Measurements from ENCODE around the gene NAA35. TPM values are rescaled to one million over a fixed set of nuclear protein-coding genes. Genes with fewer than 3 reads are reported as not detected.
"Not testable (repeated sequence)": the region's sequence is repeated elsewhere in the genome, so short reads cannot be mapped to it uniquely, and the experiment has no call there.

Gene NAA35
- total RNA-seq, 2 experiments from 2014 or later: 14.2 to 14.6 TPM

DNA sequence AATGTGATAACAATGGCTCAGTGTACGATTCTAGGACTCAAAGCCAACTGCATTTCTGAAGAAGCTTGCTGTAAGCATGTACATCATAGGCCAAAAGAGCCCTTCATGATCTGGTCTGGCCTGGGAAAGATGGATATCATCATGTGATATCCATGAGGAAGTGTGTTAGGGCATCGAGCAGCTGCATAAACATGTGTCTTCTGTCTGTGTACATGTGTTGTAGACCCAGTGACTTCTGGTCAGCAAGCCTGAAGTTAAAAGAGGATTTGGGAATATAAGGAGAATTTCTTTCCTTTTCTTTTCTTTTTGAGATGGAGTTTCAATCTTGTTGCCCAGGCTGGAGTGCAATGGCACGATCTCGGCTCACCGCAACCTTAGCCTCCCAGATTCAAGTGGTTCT, 15.5 kb upstream of the NAA35 start:
- no peak overlapping the region for H3K4me3 Mint-ChIP-seq

DNA sequence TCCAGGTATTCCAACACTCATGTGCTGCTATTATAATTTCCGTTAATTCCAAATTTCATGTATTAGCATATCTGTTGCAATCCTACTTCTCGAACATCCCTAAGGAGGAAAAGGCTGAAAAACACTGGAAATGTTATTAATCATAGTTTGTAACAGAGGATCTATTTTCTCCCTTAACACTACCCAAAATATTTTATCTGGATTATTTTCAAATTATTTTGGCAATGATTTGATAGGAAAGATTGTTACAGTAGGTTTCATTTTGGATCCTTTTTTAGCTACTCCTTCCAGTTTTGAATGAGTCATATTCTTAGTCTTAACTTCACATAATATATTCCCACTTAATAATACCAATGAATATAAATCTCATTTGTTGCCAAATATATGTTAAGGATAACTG, 13.9 kb upstream of the NAA35 start:
- Mint-ChIP-seq H3K9me3 (no peaks in the 10 kb centered on the region), H3K4me1 (ENCODE audit: low read depth) (peaks cover 2% of the 10 kb centered on the region), H3K27ac (no peak overlapping the region), H3K27me3 (ENCODE audit: low read depth) (peaks cover 4% of the 10 kb centered on the region), H3K4me3 (no peak overlapping the region), H3K36me3 (ENCODE audit: low read depth) (no peaks in the 10 kb centered on the region)
- no peak for DNase-seq
- CTCF ChIA-PET: no interaction called here
- intact Hi-C loops (cut with micrococcal nuclease): no loop called here

More for the DNA sequence above, 15.5 kb upstream of the NAA35 start:
- CTCF ChIA-PET: interaction anchor here (0.6 kb wide), 1 partner anchor 115 kb away, joined by 4 read pairs; no protein-coding TSS in a partner anchor
- intact Hi-C loops (cut with micrococcal nuclease): no loop called here
- Mint-ChIP-seq H3K27me3 (ENCODE audit: low read depth) (peaks cover 4% of the 10 kb centered on the region), H3K27ac (no peak overlapping the region), H3K9me3 (no peaks in the 10 kb centered on the region), H3K4me1 (ENCODE audit: low read depth) (peaks cover 2% of the 10 kb centered on the region), H3K36me3 (ENCODE audit: low read depth) (no peaks in the 10 kb centered on the region)
- DNase-seq: no peak

GRCh38 chr9:85931495-85931894, 9.5 kb upstream of the NAA35 start:
- CTCF ChIA-PET: no interaction called here
- H3K9me3 Mint-ChIP-seq: no peaks in the 10 kb centered on the region

GRCh38 chr9:85935950-85936349, 5.0 kb upstream of the NAA35 start:
- intact Hi-C loops (cut with micrococcal nuclease); H3K4me3 Mint-ChIP-seq; H3K36me3 Mint-ChIP-seq (ENCODE audit: low read depth); DNase-seq; H3K27ac Mint-ChIP-seq; H3K27me3 Mint-ChIP-seq (ENCODE audit: low read depth); H3K4me1 Mint-ChIP-seq (ENCODE audit: low read depth); H3K9me3 Mint-ChIP-seq; CTCF ChIA-PET: not testable (repeated sequence)

More at GRCh38 chr9:85931495-85931894, 9.5 kb upstream of the NAA35 start:
- H3K27me3 Mint-ChIP-seq (ENCODE audit: low read depth): peaks cover 4% of the 10 kb centered on the region
- no peaks in the 10 kb centered on the region for H3K36me3 Mint-ChIP-seq (ENCODE audit: low read depth)
- no peak for DNase-seq
- H3K27ac Mint-ChIP-seq: no peak overlapping the region
- intact Hi-C loops (cut with micrococcal nuclease): no loop called here
- H3K4me3 Mint-ChIP-seq: no peak overlapping the region
- peaks cover 2% of the 10 kb centered on the region for H3K4me1 Mint-ChIP-seq (ENCODE audit: low read depth)

DNA sequence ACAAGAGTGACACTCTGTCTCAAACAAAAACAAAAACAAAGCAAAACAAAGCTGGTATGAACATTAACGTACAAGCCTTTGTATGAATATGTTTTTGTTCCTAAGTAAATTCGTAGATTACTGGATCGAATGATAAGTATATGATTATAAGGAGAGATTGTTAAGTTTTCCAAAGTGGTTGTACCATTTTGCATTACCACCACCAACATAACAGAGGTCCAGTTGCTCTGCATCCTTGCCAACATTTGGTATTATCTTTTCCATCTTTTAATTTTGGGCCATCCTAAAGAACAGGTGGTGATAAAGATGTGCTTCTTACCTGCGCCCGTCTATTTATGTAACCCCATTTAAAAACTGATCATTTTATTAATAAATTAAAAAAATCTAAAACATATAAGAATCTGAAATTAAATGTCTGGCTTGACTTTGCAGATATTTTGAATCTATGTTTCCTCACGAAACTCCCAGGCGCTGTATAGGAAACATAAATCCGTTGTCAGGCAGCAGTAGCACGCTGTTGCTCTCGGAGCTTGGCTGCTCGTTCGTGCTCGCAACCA, 593 bp upstream of the NAA35 start:
- intact Hi-C loops (cut with micrococcal nuclease): loop anchor here (1.0 to 5.0 kb wide), 5 partner anchors 136 to 1007 kb away; partner anchors contain the start of genes GAS1 and GOLM1
- DNase-seq: no peak
- H3K27ac Mint-ChIP-seq: peak overlapping the region; percentile 89
- H3K4me1 Mint-ChIP-seq (ENCODE audit: low read depth): peaks cover 16% of the 10 kb centered on the region
- H3K27me3 Mint-ChIP-seq (ENCODE audit: low read depth): no peaks in the 10 kb centered on the region
- H3K4me3 Mint-ChIP-seq: peak overlapping the region; percentile 82
- CTCF ChIA-PET: interaction anchor here (0.5 kb wide), 1 partner anchor 122 kb away, joined by 3 read pairs; no protein-coding TSS in a partner anchor
- peaks cover 12% of the 10 kb centered on the region for H3K36me3 Mint-ChIP-seq (ENCODE audit: low read depth)
- H3K9me3 Mint-ChIP-seq: no peaks in the 10 kb centered on the region

DNA sequence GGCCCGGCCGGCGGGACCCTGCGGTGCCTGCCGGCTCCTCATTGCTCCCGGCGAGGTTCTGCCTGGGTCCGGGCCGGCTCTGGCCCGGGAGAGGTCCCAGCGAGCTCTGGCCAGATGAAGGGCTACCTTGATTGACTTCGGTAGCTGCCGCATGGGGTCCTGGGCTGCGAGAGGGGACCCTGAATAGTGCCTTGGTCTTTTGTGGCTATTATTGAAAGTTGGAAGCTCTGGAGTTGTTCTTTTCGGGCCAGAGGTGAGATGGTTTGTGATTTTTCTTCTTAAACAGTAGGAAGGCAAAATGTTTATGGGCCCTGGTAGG, 635 bp downstream of the NAA35 start:
- H3K36me3 Mint-ChIP-seq (ENCODE audit: low read depth): peaks cover 18% of the 10 kb centered on the region

GRCh38 chr9:85941966-85942912, 1.3 kb downstream of the NAA35 start:
- intact Hi-C loops (cut with micrococcal nuclease): loop anchor here (1.0 to 5.0 kb wide), 7 partner anchors 137 to 1962 kb away; partner anchors contain the start of genes GAS1, GOLM1, HNRNPK and ISCA1
- no peaks in the 10 kb centered on the region for H3K27me3 Mint-ChIP-seq (ENCODE audit: low read depth)
- CTCF ChIA-PET: no interaction called here
- peak overlapping the region; percentile 28 for H3K27ac Mint-ChIP-seq
- H3K36me3 Mint-ChIP-seq (ENCODE audit: low read depth): peaks cover 21% of the 10 kb centered on the region
- no peaks in the 10 kb centered on the region for H3K9me3 Mint-ChIP-seq
- H3K4me3 Mint-ChIP-seq: peak overlapping the region; percentile 82
- H3K4me1 Mint-ChIP-seq (ENCODE audit: low read depth): peaks cover 26% of the 10 kb centered on the region
- DNase-seq: no peak

More for the DNA sequence above, 635 bp downstream of the NAA35 start:
- Mint-ChIP-seq H3K27ac (peak overlapping the region; percentile 28), H3K27me3 (ENCODE audit: low read depth) (no peaks in the 10 kb centered on the region), H3K4me1 (ENCODE audit: low read depth) (peaks cover 22% of the 10 kb centered on the region), H3K9me3 (no peaks in the 10 kb centered on the region), H3K4me3 (peak overlapping the region; percentile 82)
- CTCF ChIA-PET: no interaction called here
- intact Hi-C loops (cut with micrococcal nuclease): loop anchor here (1.0 to 5.0 kb wide), 7 partner anchors 137 to 1961 kb away; partner anchors contain the start of genes GAS1, GOLM1, HNRNPK and ISCA1
- DNase-seq: peak; percentile 5

DNA sequence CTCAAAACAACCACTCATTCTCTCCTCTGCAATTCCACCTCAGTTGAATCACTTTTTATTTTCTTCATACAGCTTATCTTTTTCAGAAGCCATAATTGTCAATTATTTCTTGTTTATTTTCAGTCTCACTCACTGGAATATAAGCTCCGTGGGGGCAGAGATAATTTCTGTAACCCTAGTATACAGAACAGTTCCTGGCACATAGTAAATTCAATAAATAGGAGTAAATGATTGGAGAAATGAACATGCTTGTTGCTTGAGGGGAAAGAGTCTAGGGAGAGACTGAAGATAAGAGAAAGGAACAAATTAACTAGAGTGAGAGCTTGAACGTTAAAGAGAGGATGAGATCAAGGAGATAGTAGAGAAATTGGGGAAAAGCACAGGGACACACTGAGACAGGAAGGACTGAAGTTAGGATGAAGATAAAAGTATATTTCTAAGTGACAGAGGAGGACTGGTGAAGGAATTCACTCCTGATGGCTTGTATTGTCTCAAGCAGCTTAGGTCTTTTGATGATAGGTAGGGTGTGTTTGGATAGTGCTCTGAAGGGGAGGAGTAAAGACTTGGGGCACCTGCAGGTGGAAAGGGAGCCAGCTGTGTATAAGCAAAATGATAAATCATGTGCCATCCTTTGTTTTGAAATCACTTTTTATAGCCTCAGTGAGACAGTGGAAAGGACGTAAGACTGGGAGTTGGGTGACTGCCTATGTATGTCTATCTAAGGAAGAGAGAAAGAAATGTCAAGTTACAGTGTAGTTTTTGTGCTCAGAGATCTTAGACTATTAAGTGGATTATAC, 2.2 kb downstream of the NAA35 start:
- Mint-ChIP-seq H3K36me3 (ENCODE audit: low read depth) (peaks cover 22% of the 10 kb centered on the region), H3K9me3 (no peaks in the 10 kb centered on the region), H3K4me3 (no peak overlapping the region), H3K27ac (no peak overlapping the region), H3K27me3 (ENCODE audit: low read depth) (no peaks in the 10 kb centered on the region), H3K4me1 (ENCODE audit: low read depth) (peaks cover 28% of the 10 kb centered on the region)
- intact Hi-C loops (cut with micrococcal nuclease): loop anchor here (5.0 kb wide), 1 partner anchor 1004 kb away; the partner anchor contains the start of gene GAS1
- no peak for DNase-seq
- CTCF ChIA-PET: no interaction called here

GRCh38 chr9:85943757-85944430, 2.9 kb downstream of the NAA35 start:
- Mint-ChIP-seq H3K9me3 (no peaks in the 10 kb centered on the region), H3K27me3 (ENCODE audit: low read depth) (no peaks in the 10 kb centered on the region), H3K4me3 (no peak overlapping the region), H3K4me1 (ENCODE audit: low read depth) (peaks cover 32% of the 10 kb centered on the region), H3K36me3 (ENCODE audit: low read depth) (peaks cover 26% of the 10 kb centered on the region), H3K27ac (no peak overlapping the region)
- no peak for DNase-seq
- intact Hi-C loops (cut with micrococcal nuclease): loop anchor here (5.0 kb wide), 1 partner anchor 1003 kb away; the partner anchor contains the start of gene GAS1
- CTCF ChIA-PET: no interaction called here

- no peak overlapping the region for H3K27ac Mint-ChIP-seq
- no peak for DNase-seq
- peaks cover 35% of the 10 kb centered on the region for H3K4me1 Mint-ChIP-seq (ENCODE audit: low read depth)
- no peaks in the 10 kb centered on the region for H3K9me3 Mint-ChIP-seq
- no peaks in the 10 kb centered on the region for H3K27me3 Mint-ChIP-seq (ENCODE audit: low read depth)
- H3K36me3 Mint-ChIP-seq (ENCODE audit: low read depth): peaks cover 30% of the 10 kb centered on the region
- intact Hi-C loops (cut with micrococcal nuclease): loop anchor here (5.0 kb wide), 1 partner anchor 1003 kb away; the partner anchor contains the start of gene GAS1
- CTCF ChIA-PET: no interaction called here
- H3K4me3 Mint-ChIP-seq: no peak overlapping the region
Observed at GRCh38 chr9:85944672-85945071, 3.7 kb downstream of the NAA35 start.

DNA sequence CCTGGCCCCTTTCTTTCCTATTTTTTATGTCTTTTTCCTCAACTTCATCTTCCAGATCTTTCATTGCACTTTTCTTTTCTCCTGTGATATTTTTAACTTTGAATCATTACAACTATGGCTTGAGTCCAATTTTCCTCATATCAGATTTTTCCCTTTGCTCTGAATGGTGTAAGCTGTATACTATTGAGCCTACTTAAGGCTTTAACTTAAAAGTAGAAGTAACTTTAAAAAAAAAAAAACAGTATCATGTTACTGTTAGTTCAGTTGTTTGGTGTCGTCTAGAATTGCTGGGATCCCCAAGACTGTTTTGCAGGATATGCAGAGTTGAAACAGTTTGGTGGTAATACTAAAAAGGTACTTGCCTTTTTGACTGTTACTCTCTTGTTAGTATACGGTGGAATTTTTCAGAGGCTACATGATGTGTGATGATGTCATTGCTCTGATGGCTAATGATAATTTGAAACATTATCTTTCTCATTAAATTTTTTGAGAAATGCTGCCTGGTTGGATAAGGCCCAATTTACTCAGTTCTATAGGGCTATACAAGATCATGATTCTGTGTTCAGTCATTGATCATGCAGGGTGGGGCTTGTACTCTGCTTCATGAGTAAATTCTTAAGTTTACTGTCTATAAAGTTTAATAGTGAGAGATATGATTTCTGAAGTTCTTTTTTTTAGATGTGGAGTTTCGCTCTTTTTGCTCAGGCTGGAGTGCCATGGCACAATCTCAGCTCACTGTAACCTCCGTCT, 8.8 kb downstream of the NAA35 start:
- Mint-ChIP-seq H3K4me3 (no peak overlapping the region), H3K27ac (no peak overlapping the region)
- intact Hi-C loops (cut with micrococcal nuclease): no loop called here

More for the DNA sequence above, 8.8 kb downstream of the NAA35 start:
- no peak for DNase-seq
- Mint-ChIP-seq H3K27me3 (ENCODE audit: low read depth) (no peaks in the 10 kb centered on the region), H3K36me3 (ENCODE audit: low read depth) (peaks cover 50% of the 10 kb centered on the region), H3K4me1 (ENCODE audit: low read depth) (peaks cover 36% of the 10 kb centered on the region), H3K9me3 (no peaks in the 10 kb centered on the region)
- CTCF ChIA-PET: no interaction called here
